ENCODE measurements around the gene SNX25.
"Not testable (repeated sequence)": the region's sequence is repeated elsewhere in the genome, so short reads cannot be mapped to it uniquely, and the experiment has no call there.

Gene SNX25

DNA sequence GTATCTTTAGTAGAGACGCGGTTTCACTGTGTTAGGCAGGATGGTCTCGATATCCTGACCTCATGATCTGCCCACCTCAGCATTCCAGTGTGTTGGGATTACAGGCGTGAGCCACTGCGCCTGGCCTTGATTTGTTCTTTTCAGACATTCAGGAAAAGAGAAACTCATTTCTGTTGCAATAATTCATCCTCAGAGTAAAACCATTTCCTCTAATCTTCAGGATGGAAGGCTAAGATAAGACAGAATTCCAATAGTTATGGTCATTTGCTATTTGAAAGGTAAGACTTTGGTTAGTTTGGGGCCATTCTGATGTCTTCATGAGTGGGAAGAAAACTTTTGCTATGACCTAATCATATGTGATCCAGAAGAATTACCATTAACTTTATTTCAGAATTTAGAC, 103.3 kb downstream of the SNX25 start:
- Histone ChIP-seq H3K4me3 (ENCODE audit: low read length in 2 of 2) (no peak overlapping the region), H3K9me3 (ENCODE audit: control insufficient read depth in 2 of 2, low read length in 2 of 2) (no peaks in the 10 kb centered on the region), H3K4me1 (ENCODE audit: control insufficient read depth in 2 of 2, insufficient read depth in 2 of 2, low read length in 2 of 2) (no peaks in the 10 kb centered on the region), H3K27me3 (ENCODE audit: control insufficient read depth in 2 of 2, insufficient read depth in 2 of 2, low read length in 2 of 2) (no peaks in the 10 kb centered on the region), H3K36me3 (ENCODE audit: control insufficient read depth in 2 of 2, insufficient read depth in 2 of 2, low read length in 2 of 2) (peaks cover 9 to 12% of the 10 kb centered on the region in 2 donors), H3K9ac (ENCODE audit: low read depth in 1 of 2, low read length in 2 of 2) (no peak overlapping the region), H3K27ac (ENCODE audit: low read depth in 2 of 2, low read length in 2 of 2) (no peak overlapping the region)

GRCh38 chr4:185317462-185317861, 108.1 kb downstream of the SNX25 start:
- H3K4me1 ChIP-seq (ENCODE audit: control insufficient read depth in 2 of 2, insufficient read depth in 2 of 2, low read length in 2 of 2); H3K4me3 ChIP-seq (ENCODE audit: low read length in 2 of 2); H3K9ac ChIP-seq (ENCODE audit: low read depth in 1 of 2, low read length in 2 of 2); H3K27ac ChIP-seq (ENCODE audit: low read depth in 2 of 2, low read length in 2 of 2); H3K9me3 ChIP-seq (ENCODE audit: control insufficient read depth in 2 of 2, low read length in 2 of 2); H3K36me3 ChIP-seq (ENCODE audit: control insufficient read depth in 2 of 2, insufficient read depth in 2 of 2, low read length in 2 of 2); H3K27me3 ChIP-seq (ENCODE audit: control insufficient read depth in 2 of 2, insufficient read depth in 2 of 2, low read length in 2 of 2): not testable (repeated sequence)

GRCh38 chr4:185317880-185318279, 108.5 kb downstream of the SNX25 start:
- Histone ChIP-seq H3K36me3 (ENCODE audit: control insufficient read depth in 2 of 2, insufficient read depth in 2 of 2, low read length in 2 of 2) (peaks cover 0 to 2% of the 10 kb centered on the region in 2 donors), H3K27me3 (ENCODE audit: control insufficient read depth in 2 of 2, insufficient read depth in 2 of 2, low read length in 2 of 2) (no peaks in the 10 kb centered on the region), H3K9me3 (ENCODE audit: control insufficient read depth in 2 of 2, low read length in 2 of 2) (no peaks in the 10 kb centered on the region), H3K4me1 (ENCODE audit: control insufficient read depth in 2 of 2, insufficient read depth in 2 of 2, low read length in 2 of 2) (no peaks in the 10 kb centered on the region), H3K27ac (ENCODE audit: low read depth in 2 of 2, low read length in 2 of 2) (no peak overlapping the region), H3K9ac (ENCODE audit: low read depth in 1 of 2, low read length in 2 of 2) (no peak overlapping the region), H3K4me3 (ENCODE audit: low read length in 2 of 2) (no peak overlapping the region)

DNA sequence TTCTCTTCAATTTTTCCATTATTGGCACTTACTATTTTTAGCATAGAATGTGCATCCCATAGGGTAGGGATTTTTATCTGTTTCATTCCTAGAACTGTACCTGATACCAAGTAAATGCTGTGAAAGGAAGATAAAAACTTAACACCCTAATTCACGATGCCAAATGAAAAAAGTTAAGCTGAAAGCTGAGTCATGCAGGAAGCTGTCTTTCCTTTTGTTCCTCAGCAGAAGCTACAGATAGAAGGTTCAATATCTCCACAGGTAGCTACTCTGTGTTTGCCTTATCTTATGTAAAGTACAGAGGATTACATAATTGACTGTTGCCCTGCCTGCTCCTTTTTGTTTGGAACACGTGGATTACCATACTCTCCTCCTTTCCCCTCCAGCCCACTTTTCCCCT, 109.3 kb downstream of the SNX25 start:
- Histone ChIP-seq H3K27me3 (ENCODE audit: control insufficient read depth in 2 of 2, insufficient read depth in 2 of 2, low read length in 2 of 2) (no peaks in the 10 kb centered on the region), H3K9ac (ENCODE audit: low read depth in 1 of 2, low read length in 2 of 2) (no peak overlapping the region), H3K4me3 (ENCODE audit: low read length in 2 of 2) (no peak overlapping the region), H3K4me1 (ENCODE audit: control insufficient read depth in 2 of 2, insufficient read depth in 2 of 2, low read length in 2 of 2) (no peaks in the 10 kb centered on the region), H3K27ac (ENCODE audit: low read depth in 2 of 2, low read length in 2 of 2) (no peak overlapping the region), H3K36me3 (ENCODE audit: control insufficient read depth in 2 of 2, insufficient read depth in 2 of 2, low read length in 2 of 2) (peaks cover 0 to 4% of the 10 kb centered on the region in 2 donors), H3K9me3 (ENCODE audit: control insufficient read depth in 2 of 2, low read length in 2 of 2) (no peaks in the 10 kb centered on the region)

- H3K27ac ChIP-seq (ENCODE audit: low read depth in 2 of 2, low read length in 2 of 2): no peak overlapping the region
- no peak overlapping the region for H3K4me3 ChIP-seq (ENCODE audit: low read length in 2 of 2)
- H3K9ac ChIP-seq (ENCODE audit: low read depth in 1 of 2, low read length in 2 of 2): no peak overlapping the region
- no peaks in the 10 kb centered on the region for H3K27me3 ChIP-seq (ENCODE audit: control insufficient read depth in 2 of 2, insufficient read depth in 2 of 2, low read length in 2 of 2)
- no peaks in the 10 kb centered on the region for H3K9me3 ChIP-seq (ENCODE audit: control insufficient read depth in 2 of 2, low read length in 2 of 2)
- H3K4me1 ChIP-seq (ENCODE audit: control insufficient read depth in 2 of 2, insufficient read depth in 2 of 2, low read length in 2 of 2): no peaks in the 10 kb centered on the region
- peaks cover 0 to 4% of the 10 kb centered on the region in 2 donors for H3K36me3 ChIP-seq (ENCODE audit: control insufficient read depth in 2 of 2, insufficient read depth in 2 of 2, low read length in 2 of 2)
These were observed 113.4 kb downstream of the SNX25 start for GRCh38 chr4:185322803-185323202.

DNA sequence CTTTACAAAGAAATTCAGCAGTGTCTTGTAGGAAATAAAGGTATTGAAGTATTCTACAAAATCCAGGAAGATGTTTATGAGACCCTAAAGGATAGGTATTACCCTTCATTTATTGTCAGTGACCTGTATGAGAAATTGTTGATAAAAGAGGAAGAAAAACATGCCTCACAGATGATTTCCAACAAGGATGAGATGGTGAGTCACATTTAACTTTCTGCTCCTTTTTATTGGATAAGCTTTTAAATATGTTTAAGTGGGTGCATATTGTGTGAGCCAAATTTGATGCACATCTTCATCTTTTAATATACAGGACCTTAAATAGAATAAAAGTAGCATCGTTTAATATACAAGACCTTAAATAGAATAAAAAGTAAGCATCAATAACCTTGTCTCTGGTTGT, 114.2 kb downstream of the SNX25 start:
- Histone ChIP-seq H3K9me3 (ENCODE audit: control insufficient read depth in 2 of 2, low read length in 2 of 2) (no peaks in the 10 kb centered on the region), H3K27me3 (ENCODE audit: control insufficient read depth in 2 of 2, insufficient read depth in 2 of 2, low read length in 2 of 2) (no peaks in the 10 kb centered on the region), H3K36me3 (ENCODE audit: control insufficient read depth in 2 of 2, insufficient read depth in 2 of 2, low read length in 2 of 2) (peaks cover 0 to 4% of the 10 kb centered on the region in 2 donors), H3K4me1 (ENCODE audit: control insufficient read depth in 2 of 2, insufficient read depth in 2 of 2, low read length in 2 of 2) (no peaks in the 10 kb centered on the region), H3K4me3 (ENCODE audit: low read length in 2 of 2) (no peak overlapping the region), H3K9ac (ENCODE audit: low read depth in 1 of 2, low read length in 2 of 2) (no peak overlapping the region), H3K27ac (ENCODE audit: low read depth in 2 of 2, low read length in 2 of 2) (no peak overlapping the region)

- H3K27me3 ChIP-seq (ENCODE audit: control insufficient read depth in 2 of 2, insufficient read depth in 2 of 2, low read length in 2 of 2); H3K9me3 ChIP-seq (ENCODE audit: control insufficient read depth in 2 of 2, low read length in 2 of 2); H3K9ac ChIP-seq (ENCODE audit: low read depth in 1 of 2, low read length in 2 of 2); H3K4me3 ChIP-seq (ENCODE audit: low read length in 2 of 2); H3K4me1 ChIP-seq (ENCODE audit: control insufficient read depth in 2 of 2, insufficient read depth in 2 of 2, low read length in 2 of 2); H3K36me3 ChIP-seq (ENCODE audit: control insufficient read depth in 2 of 2, insufficient read depth in 2 of 2, low read length in 2 of 2); H3K27ac ChIP-seq (ENCODE audit: low read depth in 2 of 2, low read length in 2 of 2): not testable (repeated sequence)
These were observed 115.0 kb downstream of the SNX25 start for GRCh38 chr4:185324361-185324760.

GRCh38 chr4:185325721-185326120, 116.3 kb downstream of the SNX25 start:
- not testable (repeated sequence) for H3K27ac ChIP-seq (ENCODE audit: low read depth in 2 of 2, low read length in 2 of 2); H3K9ac ChIP-seq (ENCODE audit: low read depth in 1 of 2, low read length in 2 of 2); H3K36me3 ChIP-seq (ENCODE audit: control insufficient read depth in 2 of 2, insufficient read depth in 2 of 2, low read length in 2 of 2); H3K9me3 ChIP-seq (ENCODE audit: control insufficient read depth in 2 of 2, low read length in 2 of 2); H3K4me3 ChIP-seq (ENCODE audit: low read length in 2 of 2); H3K27me3 ChIP-seq (ENCODE audit: control insufficient read depth in 2 of 2, insufficient read depth in 2 of 2, low read length in 2 of 2); H3K4me1 ChIP-seq (ENCODE audit: control insufficient read depth in 2 of 2, insufficient read depth in 2 of 2, low read length in 2 of 2)

GRCh38 chr4:185328586-185328985, 119.2 kb downstream of the SNX25 start:
- Histone ChIP-seq H3K4me1 (ENCODE audit: control insufficient read depth in 2 of 2, insufficient read depth in 2 of 2, low read length in 2 of 2) (no peaks in the 10 kb centered on the region), H3K9ac (ENCODE audit: low read depth in 1 of 2, low read length in 2 of 2) (no peak overlapping the region), H3K27me3 (ENCODE audit: control insufficient read depth in 2 of 2, insufficient read depth in 2 of 2, low read length in 2 of 2) (no peaks in the 10 kb centered on the region), H3K4me3 (ENCODE audit: low read length in 2 of 2) (no peak overlapping the region), H3K9me3 (ENCODE audit: control insufficient read depth in 2 of 2, low read length in 2 of 2) (no peaks in the 10 kb centered on the region), H3K36me3 (ENCODE audit: control insufficient read depth in 2 of 2, insufficient read depth in 2 of 2, low read length in 2 of 2) (peaks cover 0 to 2% of the 10 kb centered on the region in 2 donors), H3K27ac (ENCODE audit: low read depth in 2 of 2, low read length in 2 of 2) (no peak overlapping the region)

GRCh38 chr4:185329879-185330510, 120.6 kb downstream of the SNX25 start:
- H3K4me3 ChIP-seq (ENCODE audit: low read length in 2 of 2); H3K9ac ChIP-seq (ENCODE audit: low read depth in 1 of 2, low read length in 2 of 2); H3K36me3 ChIP-seq (ENCODE audit: control insufficient read depth in 2 of 2, insufficient read depth in 2 of 2, low read length in 2 of 2); H3K27ac ChIP-seq (ENCODE audit: low read depth in 2 of 2, low read length in 2 of 2); H3K27me3 ChIP-seq (ENCODE audit: control insufficient read depth in 2 of 2, insufficient read depth in 2 of 2, low read length in 2 of 2); H3K9me3 ChIP-seq (ENCODE audit: control insufficient read depth in 2 of 2, low read length in 2 of 2); H3K4me1 ChIP-seq (ENCODE audit: control insufficient read depth in 2 of 2, insufficient read depth in 2 of 2, low read length in 2 of 2): not testable (repeated sequence)
